Astrocyte (in vitro differentiated cells and primary cell): ENCODE measurements around the gene EPHB2. TPM values are rescaled to one million over a fixed set of nuclear protein-coding genes. Genes with fewer than 3 reads are reported as not detected.

Experiments
- DNase-seq: peaks from one replicate; pipeline ENCODE4 v3.0.0-alpha.2; 2010; ENCODE audit warnings: low read depth
- FAIRE-seq: peaks from 2 replicates; lab custom pipeline; 2011; peaks lifted over from hg19 to GRCh38; lab: Jason Lieb, UNC
- H2AFZ ChIP-seq: 2 replicates; pipeline ENCODE4 v1.6.0; 2012; ENCODE audit warnings: low read depth, low read length, inconsistent platforms
- H3K27ac ChIP-seq: 2 replicates; pipeline ENCODE4 v1.5.1; 2011; ENCODE audit warnings: low read depth, low read length, inconsistent platforms
- H3K27me3 ChIP-seq: 2 replicates; pipeline ENCODE4 v1.6.0; 2011; ENCODE audit warnings: low read length, inconsistent platforms; ENCODE audit not compliant: insufficient read depth
- H3K36me3 ChIP-seq: 2 replicates; pipeline ENCODE4 v1.5.1; 2011; ENCODE audit warnings: low read length, inconsistent platforms; ENCODE audit not compliant: insufficient read depth
- H3K4me1 ChIP-seq: 2 replicates; pipeline ENCODE4 v1.5.1; 2011; ENCODE audit warnings: low read length, inconsistent platforms; ENCODE audit not compliant: insufficient read depth
- H3K4me2 ChIP-seq: 2 replicates; pipeline ENCODE4 v1.6.0; 2012; ENCODE audit warnings: low read length, inconsistent platforms
- H3K4me3 ChIP-seq: 2 replicates; pipeline ENCODE4 v1.5.1; 2011; ENCODE audit warnings: low read depth, mild to moderate bottlenecking, low read length, inconsistent platforms; ENCODE audit not compliant: insufficient read depth
- H3K79me2 ChIP-seq: 2 replicates; pipeline ENCODE4 v1.6.0; 2012; ENCODE audit warnings: mild to moderate bottlenecking, low read length, inconsistent platforms; ENCODE audit not compliant: insufficient read depth
- H3K9ac ChIP-seq: 2 replicates; pipeline ENCODE4 v1.6.0; 2012; ENCODE audit warnings: mild to moderate bottlenecking, low read length, inconsistent platforms
- H3K9me3 ChIP-seq: 2 replicates; pipeline ENCODE4 v1.5.1; 2012; ENCODE audit warnings: low read depth, mild to moderate bottlenecking, low read length, inconsistent platforms; ENCODE audit not compliant: insufficient read depth
- H4K20me1 ChIP-seq: 2 replicates; pipeline ENCODE4 v1.6.0; 2012; ENCODE audit warnings: low read length, inconsistent platforms; ENCODE audit not compliant: insufficient read depth
- H3K27ac Mint-ChIP-seq: one replicate; pipeline ENCODE4 v1.8.0; 2021; ENCODE audit warnings: mild to moderate bottlenecking, mixed read lengths; ENCODE audit not compliant: unreplicated experiment
- H3K27me3 Mint-ChIP-seq: one replicate; pipeline ENCODE4 v1.8.0; 2021; ENCODE audit warnings: low read depth, mixed read lengths; ENCODE audit not compliant: unreplicated experiment
- H3K36me3 Mint-ChIP-seq: one replicate; pipeline ENCODE4 v1.8.0; 2021; ENCODE audit warnings: low read depth, mixed read lengths; ENCODE audit not compliant: unreplicated experiment
- H3K4me1 Mint-ChIP-seq: one replicate; pipeline ENCODE4 v1.8.0; 2021; ENCODE audit warnings: low read depth, mixed read lengths; ENCODE audit not compliant: unreplicated experiment
- H3K4me3 Mint-ChIP-seq: one replicate; pipeline ENCODE4 v1.8.0; 2021; ENCODE audit warnings: mild to moderate bottlenecking, moderate library complexity, mixed read lengths; ENCODE audit not compliant: unreplicated experiment
- H3K9me3 Mint-ChIP-seq: one replicate; pipeline ENCODE4 v1.8.0; 2021; ENCODE audit warnings: mild to moderate bottlenecking, mixed read lengths; ENCODE audit not compliant: unreplicated experiment
- CTCF ChIP-seq: IDR thresholded peaks from 2 replicates; pipeline ENCODE4 v1.5.1; 2011; ENCODE audit warnings: low read depth, mild to moderate bottlenecking, inconsistent platforms, low read length, moderate library complexity; ENCODE audit not compliant: insufficient read depth
- EZH2 ChIP-seq: IDR thresholded peaks from 2 replicates; pipeline ENCODE4 v1.6.1; 2012; ENCODE audit warnings: mild to moderate bottlenecking, low read length, inconsistent platforms; ENCODE audit not compliant: insufficient read depth
- total RNA-seq: library from RNA; stranded (reverse); gene quantifications from 2 replicates; pipeline ENCODE4 v1.2.1, GENCODE V29; 2021

EPHB2 gene
- total RNA-seq, 1 donor from 2014 or later: 8.4 TPM

GRCh38 chr1:22816803-22817202 lies 106.2 kb downstream of the EPHB2 start:
- H3K79me2 ChIP-seq: peaks cover 15% of the 10 kb centered on the region
- H3K9ac ChIP-seq: no peak overlapping the region
- no peak for DNase-seq
- H3K9me3 ChIP-seq: no peaks in the 10 kb centered on the region
- no peak overlapping the region for H3K4me3 ChIP-seq
- no peaks in the 10 kb centered on the region for H3K36me3 ChIP-seq
- peaks cover 18% of the 10 kb centered on the region for H3K27me3 Mint-ChIP-seq
- H3K27ac Mint-ChIP-seq: no peak overlapping the region
- no peaks in the 10 kb centered on the region for H3K9me3 Mint-ChIP-seq
- H3K4me1 ChIP-seq: no peaks in the 10 kb centered on the region
- H3K36me3 Mint-ChIP-seq: no peaks in the 10 kb centered on the region
- no peak overlapping the region for H3K4me2 ChIP-seq
- TF ChIP-seq EZH2: no peak
- TF ChIP-seq CTCF: no peak
- H3K4me1 Mint-ChIP-seq: peaks cover 2% of the 10 kb centered on the region
- H3K27ac ChIP-seq: no peak overlapping the region
- no peak overlapping the region for H3K4me3 Mint-ChIP-seq
- H3K27me3 ChIP-seq: no peaks in the 10 kb centered on the region
- H2AFZ ChIP-seq: no peak overlapping the region
- peaks cover 34% of the 10 kb centered on the region for H4K20me1 ChIP-seq
- FAIRE-seq: no peak

GRCh38 chr1:22817462-22817861 lies 106.8 kb downstream of the EPHB2 start:
- Mint-ChIP-seq H3K27me3 (peaks cover 18% of the 10 kb centered on the region), H3K27ac (no peak overlapping the region), H3K36me3 (no peaks in the 10 kb centered on the region), H3K9me3 (no peaks in the 10 kb centered on the region), H3K4me1 (peaks cover 2% of the 10 kb centered on the region), H3K4me3 (no peak overlapping the region)
- Histone ChIP-seq H3K4me1 (no peaks in the 10 kb centered on the region), H3K27me3 (no peaks in the 10 kb centered on the region), H4K20me1 (peaks cover 34% of the 10 kb centered on the region), H3K9ac (no peak overlapping the region), H3K79me2 (peaks cover 18% of the 10 kb centered on the region), H3K27ac (no peak overlapping the region), H3K4me3 (no peak overlapping the region), H3K36me3 (no peaks in the 10 kb centered on the region), H3K4me2 (no peak overlapping the region), H2AFZ (no peak overlapping the region), H3K9me3 (no peaks in the 10 kb centered on the region)
- no peak for DNase-seq
- TF ChIP-seq EZH2: no peak
- TF ChIP-seq CTCF: no peak
- FAIRE-seq: no peak

- Mint-ChIP-seq H3K36me3 (no peaks in the 10 kb centered on the region), H3K4me3 (no peak overlapping the region), H3K27ac (no peak overlapping the region), H3K27me3 (peaks cover 18% of the 10 kb centered on the region), H3K4me1 (peaks cover 2% of the 10 kb centered on the region), H3K9me3 (no peaks in the 10 kb centered on the region)
- Histone ChIP-seq H3K79me2 (peaks cover 21% of the 10 kb centered on the region), H3K4me3 (no peak overlapping the region), H3K27ac (no peak overlapping the region), H2AFZ (no peak overlapping the region), H3K4me2 (no peak overlapping the region), H3K27me3 (no peaks in the 10 kb centered on the region), H3K9me3 (no peaks in the 10 kb centered on the region), H4K20me1 (peaks cover 36% of the 10 kb centered on the region), H3K4me1 (no peaks in the 10 kb centered on the region), H3K36me3 (no peaks in the 10 kb centered on the region), H3K9ac (no peak overlapping the region)
- no peak for TF ChIP-seq CTCF
- no peak for TF ChIP-seq EZH2
- FAIRE-seq (no peak), DNase-seq (no peak)
Measured at GRCh38 chr1:22818061-22818770, 107.6 kb downstream of the EPHB2 start.
